Cardiac fibroblast (primary cell): Measurements from ENCODE around the gene CELF4.
A peak's percentile ranks its signal among the peaks of the same experiment; 100 is the strongest.
"Not testable (repeated sequence)": the region's sequence is repeated elsewhere in the genome, so short reads cannot be mapped to it uniquely, and the experiment has no call there.

Experiments used
- DNase-seq, 2 donors: peaks; one replicate each; pipeline versions ENCODE4 v3.0.0 to v3.0.0-alpha.2; 2010; ENCODE audit warnings: low read depth in 2 of 2
- H3K4me3 ChIP-seq, 2 donors: replicated peaks in 1 of 2; 1 replicate in 1 of 2; 2 replicates in 1 of 2; pipeline ENCODE4 v1.5.1; 2011; ENCODE audit warnings: low read depth in 2 of 2, low read length in 2 of 2, mild to moderate bottlenecking in 2 of 2, moderate library complexity in 1 of 2
- TF ChIP-seq, protein P1 (sequence below): IDR thresholded peaks from one replicate; pipeline ENCODE4 v1.5.1; 2011; ENCODE audit warnings: low read depth, mild to moderate bottlenecking, low read length, inconsistent platforms

Gene CELF4

DNA sequence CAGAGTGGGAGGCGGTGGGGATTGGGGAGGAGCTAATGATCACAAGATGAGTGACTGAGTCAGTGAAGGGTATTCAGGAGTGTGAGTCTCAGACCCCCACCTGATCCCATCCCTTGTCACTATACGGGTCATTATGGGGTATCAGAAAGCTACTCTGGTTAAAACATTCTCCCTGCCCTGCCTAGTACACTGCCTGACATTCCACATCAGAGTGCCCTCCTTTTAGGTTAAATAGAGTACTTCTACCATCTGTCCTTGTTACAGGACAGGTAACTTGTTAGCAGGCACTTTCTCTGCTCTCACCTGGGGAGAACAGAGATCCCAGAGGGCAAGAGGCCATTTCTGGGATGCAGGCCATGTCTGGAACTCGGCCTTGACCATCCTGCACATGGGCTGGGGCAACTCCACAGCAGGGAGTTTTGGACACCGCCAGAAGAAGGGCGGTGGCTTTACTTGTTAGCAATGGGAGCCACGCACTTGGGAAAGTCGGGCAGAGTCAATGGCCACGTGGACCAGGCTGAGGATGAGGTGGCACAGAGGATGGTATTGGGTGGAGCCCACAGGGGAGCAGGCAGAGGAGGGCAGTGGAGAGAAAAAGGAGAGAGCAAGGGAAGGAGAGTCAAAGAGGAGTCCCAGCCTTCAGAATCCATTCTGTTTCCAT lies 98.5 kb downstream of the CELF4 start:
- no peak overlapping the region for H3K4me3 ChIP-seq
- TF ChIP-seq, protein P1, sequence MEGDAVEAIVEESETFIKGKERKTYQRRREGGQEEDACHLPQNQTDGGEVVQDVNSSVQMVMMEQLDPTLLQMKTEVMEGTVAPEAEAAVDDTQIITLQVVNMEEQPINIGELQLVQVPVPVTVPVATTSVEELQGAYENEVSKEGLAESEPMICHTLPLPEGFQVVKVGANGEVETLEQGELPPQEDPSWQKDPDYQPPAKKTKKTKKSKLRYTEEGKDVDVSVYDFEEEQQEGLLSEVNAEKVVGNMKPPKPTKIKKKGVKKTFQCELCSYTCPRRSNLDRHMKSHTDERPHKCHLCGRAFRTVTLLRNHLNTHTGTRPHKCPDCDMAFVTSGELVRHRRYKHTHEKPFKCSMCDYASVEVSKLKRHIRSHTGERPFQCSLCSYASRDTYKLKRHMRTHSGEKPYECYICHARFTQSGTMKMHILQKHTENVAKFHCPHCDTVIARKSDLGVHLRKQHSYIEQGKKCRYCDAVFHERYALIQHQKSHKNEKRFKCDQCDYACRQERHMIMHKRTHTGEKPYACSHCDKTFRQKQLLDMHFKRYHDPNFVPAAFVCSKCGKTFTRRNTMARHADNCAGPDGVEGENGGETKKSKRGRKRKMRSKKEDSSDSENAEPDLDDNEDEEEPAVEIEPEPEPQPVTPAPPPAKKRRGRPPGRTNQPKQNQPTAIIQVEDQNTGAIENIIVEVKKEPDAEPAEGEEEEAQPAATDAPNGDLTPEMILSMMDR, result no peak
- no peak for DNase-seq

DNA sequence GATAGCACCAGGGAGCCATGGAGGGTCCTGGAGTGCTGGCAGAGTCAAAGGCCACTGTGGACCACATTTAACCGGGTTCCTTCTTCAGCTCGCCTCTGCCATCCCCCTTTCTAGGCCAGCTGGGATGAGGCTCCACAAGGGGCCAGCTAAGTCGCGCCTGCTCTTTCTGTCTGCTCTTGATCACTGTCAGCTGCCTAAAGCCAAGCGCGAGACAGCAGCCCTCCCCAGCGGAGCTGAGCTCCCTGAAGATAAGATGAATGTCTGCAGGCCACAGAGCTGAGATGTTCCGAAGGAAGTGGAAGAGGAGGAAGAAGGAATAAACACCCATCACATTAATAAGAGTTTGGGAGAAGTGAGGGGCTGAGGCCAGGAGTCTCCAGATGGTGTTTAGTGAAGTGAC lies 99.6 kb downstream of the CELF4 start:
- no peak overlapping the region for H3K4me3 ChIP-seq
- TF ChIP-seq, protein P1, result no peak
- DNase-seq, result no peak

DNA sequence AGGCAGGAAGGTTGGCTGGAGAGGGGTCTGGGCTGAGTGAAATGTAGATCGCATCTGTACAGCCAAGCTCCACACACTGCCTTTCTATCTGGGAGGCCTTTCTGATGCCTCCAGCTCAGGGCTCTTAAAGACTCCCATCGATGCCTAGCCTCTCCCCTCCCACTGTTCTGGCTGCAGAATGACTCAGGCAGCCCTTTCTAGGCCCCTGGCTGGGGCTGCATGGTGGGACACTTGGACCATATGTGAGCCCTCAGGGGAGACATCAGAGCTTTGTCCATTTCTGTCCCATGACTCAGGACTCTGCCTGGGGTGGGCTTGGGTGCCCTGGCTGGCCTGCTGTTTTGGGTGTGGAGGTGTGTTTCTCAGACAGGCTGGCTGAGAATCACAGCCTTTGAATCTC lies 101.3 kb downstream of the CELF4 start:
- TF ChIP-seq, protein P1, result no peak
- H3K4me3 ChIP-seq, result no peak overlapping the region
- no peak for DNase-seq

DNA sequence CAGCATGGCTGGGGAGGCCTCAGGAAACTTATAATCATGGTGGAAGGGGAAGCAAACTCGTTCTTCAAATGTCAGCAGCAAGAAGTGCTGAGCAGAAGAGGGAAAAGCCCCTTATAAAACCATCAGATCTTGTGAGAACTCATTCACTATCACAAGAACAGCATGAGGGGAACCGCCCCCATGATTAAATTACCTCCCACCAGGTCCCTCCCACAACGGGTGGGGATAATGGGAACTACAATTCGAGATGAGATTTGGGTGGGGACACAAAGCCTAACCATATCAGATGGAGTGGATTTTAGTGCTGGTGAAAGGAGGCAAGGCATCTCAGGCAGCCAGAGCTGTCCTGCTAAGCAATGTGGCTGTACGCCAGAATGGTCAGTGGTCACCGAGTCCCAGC lies 104.3 kb downstream of the CELF4 start:
- H3K4me3 ChIP-seq, result not testable (repeated sequence)

DNA sequence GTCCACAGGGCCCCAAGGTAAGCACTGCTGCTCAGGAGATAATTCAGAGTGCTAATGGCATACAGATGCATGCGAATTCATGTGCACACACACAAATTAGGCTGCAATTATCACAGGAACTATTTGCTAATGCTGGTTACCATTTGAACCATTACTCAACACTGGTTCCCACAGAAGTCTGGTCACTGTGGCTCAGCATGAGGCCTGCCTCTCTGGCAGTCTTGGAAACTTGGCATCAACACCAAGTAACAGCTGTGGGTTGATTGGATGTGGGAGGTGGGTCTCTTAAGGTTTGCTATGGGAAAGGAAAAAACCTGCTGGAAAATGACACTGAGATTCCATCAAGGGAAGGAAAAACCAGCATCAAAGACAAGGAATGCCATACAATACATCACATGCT lies 105.0 kb downstream of the CELF4 start:
- no peak overlapping the region for H3K4me3 ChIP-seq
- TF ChIP-seq, protein P1, result no peak
- peak in 1 of 2 donors; percentile 34 for DNase-seq

More for the DNA sequence above, 104.3 kb downstream of the CELF4 start:
- DNase-seq, result not testable (repeated sequence)

DNA sequence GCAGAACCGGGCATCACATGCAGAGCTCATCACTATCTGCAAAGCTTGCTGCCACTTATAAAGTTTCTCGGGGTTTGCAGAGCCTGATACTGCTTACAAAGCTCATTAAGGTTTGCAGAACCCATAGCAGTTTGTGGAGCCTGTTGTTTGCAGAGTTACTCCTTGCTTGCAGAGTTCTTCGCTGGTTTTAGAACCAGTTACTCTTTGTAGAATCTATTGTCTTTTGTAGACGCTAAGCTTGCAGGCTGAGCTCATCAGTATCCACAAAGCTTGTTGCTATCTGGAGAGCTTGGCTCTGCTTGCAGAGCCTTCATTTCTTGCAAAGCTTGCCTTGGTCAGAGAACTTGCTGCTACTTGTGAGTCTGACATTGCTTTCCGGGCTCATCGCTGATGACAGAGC lies 106.9 kb downstream of the CELF4 start:
- H3K4me3 ChIP-seq, result no peak overlapping the region
- TF ChIP-seq, protein P1, result no peak
- DNase-seq, result no peak

DNA sequence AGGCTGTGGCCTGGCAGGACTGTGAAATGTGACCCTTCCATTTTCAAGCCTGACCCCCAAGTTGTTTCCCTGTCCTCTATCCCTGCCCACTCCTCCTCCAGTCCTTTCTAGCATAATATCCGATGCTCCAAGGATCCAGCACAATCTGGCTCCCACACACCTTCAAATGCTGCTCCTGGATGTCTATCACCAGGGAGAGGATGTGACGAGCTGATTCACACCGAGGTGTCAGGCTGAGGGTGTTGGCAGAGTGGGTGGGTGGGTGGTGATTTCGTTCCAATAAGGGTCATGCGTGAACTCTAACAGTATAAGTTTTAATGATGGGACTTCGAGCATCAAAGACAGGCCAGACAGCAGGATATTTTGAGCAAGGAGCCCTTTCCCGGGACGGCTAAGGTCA lies 107.8 kb downstream of the CELF4 start:
- DNase-seq, result no peak
- H3K4me3 ChIP-seq, result no peak overlapping the region
- TF ChIP-seq, protein P1, result no peak
